ENCODE data around the gene TMEM169. TPM values are rescaled to one million over a fixed set of nuclear protein-coding genes. Genes with fewer than 3 reads are reported as not detected.
"Not testable (repeated sequence)": the region's sequence is repeated elsewhere in the genome, so short reads cannot be mapped to it uniquely, and the experiment has no call there.

Gene TMEM169
- total and polyA plus RNA-seq, 7 donors = 0.80 to 1.4 (median 0.95) TPM; not detected in 3

GRCh38 chr2:216132585-216132984 is 50.9 kb downstream of the TMEM169 start:
- DNase-seq = no peak
- intact Hi-C loops (cut with DNase I) = no loop called here
- no peak for TF ChIP-seq CTCF (IDR thresholded peaks at IDR 0.05)
- TF ChIP-seq POLR2A (IDR thresholded peaks at IDR 0.05) = no peak
- no peak for TF ChIP-seq POLR2AphosphoS5 (IDR thresholded peaks at IDR 0.05)
- H3K27me3 ChIP-seq = no peaks in the 10 kb centered on the region
- H3K9me3 ChIP-seq = no peaks in the 10 kb centered on the region
- no peak overlapping the region for H3K4me3 ChIP-seq
- H3K4me1 ChIP-seq = no peaks in the 10 kb centered on the region
- no peak overlapping the region for H3K27ac ChIP-seq
- peaks cover 32 to 98% (median 47%) of the 10 kb centered on the region in 4 donors for H3K36me3 ChIP-seq

GRCh38 chr2:216133397-216133796 is 51.7 kb downstream of the TMEM169 start:
- no peak for TF ChIP-seq POLR2AphosphoS5 (IDR thresholded peaks at IDR 0.05)
- TF ChIP-seq CTCF (IDR thresholded peaks at IDR 0.05) = no peak
- TF ChIP-seq EP300 (IDR thresholded peaks at IDR 0.05) = no peak
- no peak for TF ChIP-seq POLR2A (IDR thresholded peaks at IDR 0.05)
- peaks cover 35 to 98% (median 48%) of the 10 kb centered on the region in 4 donors for H3K36me3 ChIP-seq
- H3K4me1 ChIP-seq = no peaks in the 10 kb centered on the region
- H3K27me3 ChIP-seq = no peaks in the 10 kb centered on the region
- DNase-seq = no peak
- H3K9me3 ChIP-seq = no peaks in the 10 kb centered on the region
- intact Hi-C loops (cut with DNase I) = no loop called here
- H3K27ac ChIP-seq = no peak overlapping the region
- no peak overlapping the region for H3K4me3 ChIP-seq
- WGBS, 2 donors = 97% methylated on average over 2 of the region's 2 CpGs

GRCh38 chr2:216134958-216135541 is 53.3 kb downstream of the TMEM169 start:
- intact Hi-C loops (cut with DNase I) = no loop called here
- H3K27me3 ChIP-seq = no peaks in the 10 kb centered on the region
- H3K27ac ChIP-seq = no peak overlapping the region

GRCh38 chr2:216139884-216140283 is 58.2 kb downstream of the TMEM169 start:
- TF ChIP-seq EP300 (IDR thresholded peaks at IDR 0.05) (no peak), POLR2A (IDR thresholded peaks at IDR 0.05) (no peak), POLR2AphosphoS5 (IDR thresholded peaks at IDR 0.05) (no peak), CTCF (IDR thresholded peaks at IDR 0.05) (no peak)
- DNase-seq = no peak
- Histone ChIP-seq H3K27me3 (no peaks in the 10 kb centered on the region), H3K4me1 (no peaks in the 10 kb centered on the region), H3K9me3 (no peaks in the 10 kb centered on the region), H3K27ac (no peak overlapping the region), H3K4me3 (no peak overlapping the region), H3K36me3 (peaks cover 17 to 100% (median 57%) of the 10 kb centered on the region in 4 donors)
- intact Hi-C loops (cut with DNase I) = no loop called here

More at GRCh38 chr2:216134958-216135541, 53.3 kb downstream of the TMEM169 start:
- no peak for DNase-seq
- WGBS, 2 donors = 85 to 89% methylated on average over 4 of the region's 4 CpGs
- no peaks in the 10 kb centered on the region for H3K9me3 ChIP-seq
- no peaks in the 10 kb centered on the region for H3K4me1 ChIP-seq
- H3K36me3 ChIP-seq = peaks cover 42 to 98% (median 55%) of the 10 kb centered on the region in 4 donors
- H3K4me3 ChIP-seq = no peak overlapping the region
- TF ChIP-seq POLR2AphosphoS5 (IDR thresholded peaks at IDR 0.05) (no peak), EP300 (IDR thresholded peaks at IDR 0.05) (no peak), CTCF (IDR thresholded peaks at IDR 0.05) (no peak), POLR2A (IDR thresholded peaks at IDR 0.05) (no peak)

GRCh38 chr2:216141516-216141915 is 59.8 kb downstream of the TMEM169 start:
- H3K27me3 ChIP-seq; H3K9me3 ChIP-seq; H3K27ac ChIP-seq; intact Hi-C loops (cut with DNase I); H3K4me1 ChIP-seq; DNase-seq; H3K4me3 ChIP-seq: not testable (repeated sequence)
- peaks cover 17 to 99% (median 54%) of the 10 kb centered on the region in 4 donors for H3K36me3 ChIP-seq
- WGBS, 2 donors = 97% methylated on average over 4 of the region's 4 CpGs
